Endothelial cell of umbilical vein (primary cell): Measurements from ENCODE around the gene SH3BP4. TPM values are rescaled to one million over a fixed set of nuclear protein-coding genes. Genes with fewer than 3 reads are reported as not detected.

Experiments used
- BruUV-seq: library from RNA; stranded (reverse); fragments of 400-500 nt; replicated peaks from 2 replicates; lab custom pipeline; 2021; lab: Mats Ljungman, UMichigan
- CTCF ChIA-PET: fragments of 300-600, 350-600 bp; sonication (Branson Sonifier 250); formaldehyde crosslinking; loops from one replicate; lab custom pipeline; 2021; ENCODE audit warnings: antibody characterized with exemption, inconsistent platforms; lab: Charles Lee
- POLR2A ChIA-PET: fragments of 300-600, 350-600 bp; sonication (Branson Sonifier 250); formaldehyde crosslinking; loops from one replicate; lab custom pipeline; 2021; ENCODE audit warnings: antibody characterized with exemption, inconsistent platforms; lab: Charles Lee
- DNase-seq: peaks from one replicate; pipeline ENCODE4 v3.0.0-alpha.2; 2011; ENCODE audit warnings: low read depth, low spot score
- FAIRE-seq: peaks from 2 replicates; lab custom pipeline; 2011; peaks lifted over from hg19 to GRCh38; lab: Jason Lieb, UNC
- H2AFZ ChIP-seq: 2 replicates; pipeline ENCODE4 v1.6.0; 2012; ENCODE audit warnings: low read depth, low read length, control low read depth, inconsistent platforms
- H3K27ac ChIP-seq: 2 replicates; pipeline ENCODE4 v1.5.1; 2011; ENCODE audit warnings: low read depth, mild to moderate bottlenecking, control low read depth, low read length, moderate library complexity; ENCODE audit not compliant: insufficient read depth
- H3K27me3 ChIP-seq, 2 experiments: 2 replicates each; pipeline versions ENCODE4 v1.6.0 to v1.6.1; 2011; ENCODE audit warnings: low read length in 2 of 2, mixed read lengths in 1 of 2; ENCODE audit not compliant: control insufficient read depth in 2 of 2, insufficient read depth in 2 of 2
- H3K36me3 ChIP-seq, 2 experiments: 2 replicates in 1 of 2; 3 replicates in 1 of 2; pipeline ENCODE4 v1.5.1; 2011; ENCODE audit warnings: low read length in 2 of 2, mild to moderate bottlenecking in 1 of 2, moderate library complexity in 1 of 2; ENCODE audit not compliant: control insufficient read depth in 2 of 2, insufficient read depth in 2 of 2; ENCODE audit errors: extremely low read depth in 1 of 2
- H3K4me1 ChIP-seq: 3 replicates; pipeline ENCODE4 v1.5.1; 2011; ENCODE audit warnings: mild to moderate bottlenecking, low read length; ENCODE audit not compliant: control insufficient read depth, insufficient read depth; ENCODE audit errors: extremely low read depth
- H3K4me2 ChIP-seq: 2 replicates; pipeline ENCODE4 v1.6.1; 2011; ENCODE audit warnings: low read length, control low read depth, mixed read lengths; ENCODE audit not compliant: insufficient read depth
- H3K4me3 ChIP-seq, 3 experiments: fragments of 200-600 bp in 1 of 3; sonication (generic), shearing (Covaris generic) in 1 of 3; replicated peaks in 1 of 3; 2 replicates each; pipeline ENCODE4 v1.5.1; 2011 to 2016; ENCODE audit warnings: control low read depth in 3 of 3, low read length in 3 of 3, mild to moderate bottlenecking in 2 of 3, inconsistent platforms in 1 of 3, low read depth in 1 of 3, moderate library complexity in 1 of 3; ENCODE audit not compliant: insufficient read depth in 1 of 3
- H3K79me2 ChIP-seq: 2 replicates; pipeline ENCODE4 v1.6.0; 2012; ENCODE audit warnings: low read length, inconsistent platforms; ENCODE audit not compliant: control insufficient read depth, insufficient read depth
- H3K9ac ChIP-seq: replicated peaks from 2 replicates; pipeline ENCODE3; 2011; ENCODE audit warnings: low read length, control low read depth; ENCODE audit not compliant: insufficient read depth; ENCODE audit errors: extremely low read depth
- H3K9me1 ChIP-seq: replicated peaks from 3 replicates; pipeline ENCODE4 v1.6.0; 2011; ENCODE audit warnings: mild to moderate bottlenecking, low read length; ENCODE audit not compliant: control insufficient read depth, insufficient read depth; ENCODE audit errors: extremely low read depth
- H3K9me3 ChIP-seq: replicated peaks from 2 replicates; pipeline ENCODE4 v1.5.1; 2012; ENCODE audit warnings: low read length, inconsistent platforms; ENCODE audit not compliant: control insufficient read depth, insufficient read depth
- H4K20me1 ChIP-seq: replicated peaks from 2 replicates; pipeline ENCODE3; 2011; ENCODE audit warnings: mild to moderate bottlenecking, low read length; ENCODE audit not compliant: control insufficient read depth, insufficient read depth; ENCODE audit errors: extremely low read depth
- CTCF ChIP-seq, 2 donors: IDR thresholded peaks; 1 replicate in 1 of 2; 2 replicates in 1 of 2; pipeline ENCODE4 v1.5.1; 2011; ENCODE audit warnings: low read length in 2 of 2, mild to moderate bottlenecking in 2 of 2, moderate library complexity in 2 of 2, control low read depth in 1 of 2, inconsistent platforms in 1 of 2, low read depth in 1 of 2; ENCODE audit not compliant: insufficient read depth in 1 of 2; ENCODE audit errors: extremely low read depth in 1 of 2
- EZH2 ChIP-seq: IDR thresholded peaks from 2 replicates; pipeline ENCODE4 v1.6.1; 2012; ENCODE audit warnings: borderline replicate concordance, low read depth, mild to moderate bottlenecking, moderate library complexity, low read length, inconsistent platforms; ENCODE audit not compliant: severe bottlenecking
- FOS ChIP-seq: IDR thresholded peaks from 2 replicates; pipeline ENCODE4 v1.6.1; 2011; ENCODE audit warnings: mild to moderate bottlenecking, low read length, moderate library complexity, borderline replicate concordance; ENCODE audit not compliant: insufficient read depth
- GATA2 ChIP-seq: IDR thresholded peaks from 2 replicates; pipeline ENCODE4 v1.7.0; 2011; ENCODE audit warnings: low read depth, mild to moderate bottlenecking, moderate library complexity, mixed read lengths, low read length; ENCODE audit not compliant: insufficient read length, insufficient read depth
- JUN ChIP-seq: IDR thresholded peaks from 2 replicates; pipeline ENCODE4 v1.6.1; 2011; ENCODE audit warnings: borderline replicate concordance, low read depth; ENCODE audit not compliant: insufficient read length, insufficient read depth
- MAX ChIP-seq: IDR thresholded peaks from 2 replicates; pipeline ENCODE4 v1.6.1; 2011; ENCODE audit not compliant: insufficient read depth, insufficient read length
- MYC ChIP-seq: IDR thresholded peaks from one replicate; pipeline ENCODE4 v1.6.1; 2011; ENCODE audit warnings: mild to moderate bottlenecking, low read depth, low read length
- POLR2A ChIP-seq: IDR thresholded peaks from 2 replicates; pipeline ENCODE4 v1.6.1; 2012; ENCODE audit warnings: low read depth, mild to moderate bottlenecking, control low read depth, low read length
- POLR2AphosphoS5 ChIP-seq: IDR thresholded peaks from 2 replicates; pipeline ENCODE4 v1.6.1; 2012; ENCODE audit warnings: low read depth, mild to moderate bottlenecking, control low read depth, low read length, moderate library complexity; ENCODE audit not compliant: insufficient read depth
- dilution Hi-C: fragments of 300-500 bp; cut with MboI; formaldehyde crosslinking; loops from one replicate; pipeline ENCODE4 v1.15.0; 2019; ENCODE audit warnings: low sequenced_read_pairs; ENCODE audit not compliant: extremely low pct_ligation_motif_present
- intact Hi-C: fragments of 100-400 bp; cut with micrococcal nuclease; formaldehyde crosslinking; loops from one replicate; pipeline ENCODE4 v1.10.0; 2022
- polyA plus RNA-seq, 4 experiments: library from polyadenylated mRNA; depleted of rRNA in 3 of 4; stranded (reverse) in 3 of 4; unstranded in 1 of 4; fragments of >200 nt; gene quantifications; 2 replicates each; pipeline versions ENCODE4 v1.2.1 to v1.2.3, GENCODE V29; 2011 to 2012; ENCODE audit warnings: missing spikeins in 1 of 4
- total RNA-seq: library from RNA; stranded (reverse); gene quantifications from 2 replicates; pipeline ENCODE4 v1.2.3, GENCODE V29; 2021

Gene SH3BP4
- total and polyA plus RNA-seq, 2 donors (not counting 3 experiments of a cell fraction or from before 2014, with no cell fraction given) = 85.2 to 100.0 TPM

GRCh38 chr2:235068701-235069100, 116.9 kb downstream of the SH3BP4 start:
- H3K9me1 ChIP-seq = no peaks in the 10 kb centered on the region
- TF ChIP-seq EZH2 = no peak
- no peak for TF ChIP-seq GATA2
- no peak for TF ChIP-seq JUN
- TF ChIP-seq MAX = no peak
- TF ChIP-seq POLR2AphosphoS5 = no peak
- no peak for TF ChIP-seq FOS
- no peak for TF ChIP-seq CTCF (IDR thresholded peaks at IDR 0.05; ENCODE audit: extremely low read depth in 1 of 2, insufficient read depth in 1 of 2, low read depth in 1 of 2, low read length in 2 of 2)
- no peak for TF ChIP-seq MYC
- no peak for TF ChIP-seq POLR2A
- DNase-seq (no peak), FAIRE-seq (no peak)
- no peaks in the 10 kb centered on the region for H4K20me1 ChIP-seq
- peaks cover 3% of the 10 kb centered on the region for H3K4me1 ChIP-seq
- no peaks in the 10 kb centered on the region for H3K27me3 ChIP-seq
- dilution Hi-C loops = no loop called here
- intact Hi-C loops = no loop called here
- H3K9me3 ChIP-seq = no peaks in the 10 kb centered on the region
- POLR2A ChIA-PET = no interaction called here
- no peaks in the 10 kb centered on the region for H3K79me2 ChIP-seq
- no TSS peak for BruUV-seq
- no peak overlapping the region for H3K27ac ChIP-seq
- no peak overlapping the region for H3K9ac ChIP-seq
- no peak overlapping the region for H3K4me2 ChIP-seq
- CTCF ChIA-PET = interaction anchor here (2.3 kb wide), 1 partner anchor 187 kb away, joined by 5 read pairs; no protein-coding TSS in a partner anchor
- H3K36me3 ChIP-seq = no peaks in the 10 kb centered on the region
- H3K4me3 ChIP-seq = no peak overlapping the region
- no peak overlapping the region for H2AFZ ChIP-seq
